Measurements from ENCODE around the gene RAB3GAP1. TPM values are rescaled to one million over a fixed set of nuclear protein-coding genes. Genes with fewer than 3 reads are reported as not detected.
A peak's percentile ranks its signal among the peaks of the same experiment; 100 is the strongest.

Gene RAB3GAP1
- total and polyA plus RNA-seq, 2 of the 4 experiments (the other 2 are of a cell fraction) = 21.2 to 65.8 TPM

DNA sequence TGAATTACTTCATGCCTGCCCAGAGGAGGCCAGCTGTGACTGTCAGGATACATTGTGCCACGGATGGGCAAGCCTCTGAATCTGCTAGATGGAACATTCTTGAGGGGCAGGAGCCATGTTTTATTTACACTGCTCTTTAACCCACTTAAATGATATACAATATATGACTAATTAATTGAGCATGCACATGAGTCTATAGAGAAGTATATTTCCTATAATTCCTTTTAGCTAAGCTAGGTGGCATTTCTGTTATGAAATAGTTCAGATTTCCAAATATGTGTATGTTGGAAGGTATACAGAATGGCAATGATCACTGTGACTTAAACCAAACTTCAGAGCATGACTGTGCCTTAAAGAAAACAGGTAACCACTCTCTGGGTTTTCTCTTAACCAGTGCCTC, 131.7 kb downstream of the RAB3GAP1 start:
- dilution Hi-C loops (cut with HindIII; ENCODE audit: low sequenced_read_pairs, unreplicated experiment) (no loop called here), intact Hi-C loops (cut with micrococcal nuclease) (no loop called here)
- POLR2A ChIA-PET (ENCODE audit: unreplicated experiment) = no interaction called here

More for the DNA sequence above, 131.7 kb downstream of the RAB3GAP1 start:
- H3K36me3 ChIP-seq (ENCODE audit: control insufficient read depth, insufficient read depth, low read length) = 0 out of 2 replicates have a peak, but pooled peaks cover 2% of the 10 kb centered on the region
- H2BK15ac ChIP-seq (ENCODE audit: low read depth, low read length) = no peak overlapping the region
- no peak overlapping the region for H3K14ac ChIP-seq (replicated peaks; ENCODE audit: low read depth, low read length)
- H3K4me1 ChIP-seq (ENCODE audit: control insufficient read depth, insufficient read depth, low read length) = peaks cover 2% of the 10 kb centered on the region; the same call in 1 of the 2 replicates
- no peak overlapping the region for H3K56ac ChIP-seq (ENCODE audit: extremely low read depth, insufficient read depth, low read length)
- H3K4ac ChIP-seq (ENCODE audit: low read depth, low read length) = no peak overlapping the region
- H3K23ac ChIP-seq (ENCODE audit: low read depth, low read length) = peak overlapping the region; percentile 33; the same call in 1 of the 2 replicates
- peak; percentile 69 for ATAC-seq (ENCODE audit: low read depth)
- H2BK120ac ChIP-seq (ENCODE audit: low read depth, low read length) = no peak overlapping the region
- DNase-seq = peak; percentile 33
- H3K9me1 ChIP-seq (ENCODE audit: insufficient read depth, low read length) = peaks cover 5% of the 10 kb centered on the region; the same call in 1 of the 2 replicates
- H3K27me3 ChIP-seq (ENCODE audit: control insufficient read depth, insufficient read depth, low read length) = no peaks in the 10 kb centered on the region
- H3K4me3 ChIP-seq (ENCODE audit: insufficient read depth, low read depth, low read length) = no peak overlapping the region
- CTCF ChIA-PET = no interaction called here
- no peak overlapping the region for H3K4me2 ChIP-seq (ENCODE audit: low read depth, low read length)
- H3K27ac ChIP-seq (ENCODE audit: insufficient read depth, low read length) = no peak overlapping the region
- H4K5ac ChIP-seq (ENCODE audit: low read depth, low read length) = no peak overlapping the region
- no TSS peak for BruUV-seq (replicated peaks)
- no peak overlapping the region for H2BK5ac ChIP-seq (ENCODE audit: low read depth, low read length, poor library complexity, severe bottlenecking)
- no peaks in the 10 kb centered on the region for H3K9me3 ChIP-seq (ENCODE audit: control insufficient read depth, insufficient read depth, low read length)
- no peaks in the 10 kb centered on the region for H3K79me1 ChIP-seq (ENCODE audit: low read depth in 1 of 2, low read length in 2 of 2)
- no CpG with 5 or more reads among the region's 1 CpG for WGBS, 2 experiments (ENCODE audit: extremely low coverage in 2 of 2, insufficient read length in 1 of 2)
- H3K9ac ChIP-seq (ENCODE audit: low read depth, low read length) = no peak overlapping the region
- H2AFZ ChIP-seq (replicated peaks; ENCODE audit: low read length, poor library complexity) = no peak overlapping the region
- no peak overlapping the region for H2BK20ac ChIP-seq (ENCODE audit: low read depth, low read length)
- in situ Hi-C loops (cut with MboI; ENCODE audit: low sequenced_read_pairs) = no loop called here
- TF ChIP-seq FOS (IDR thresholded peaks at IDR 0.05; ENCODE audit: low read depth, low read length) (no peak), MAZ (IDR thresholded peaks at IDR 0.05; ENCODE audit: borderline replicate concordance, low read depth, low read length) (no peak), CEBPB (IDR thresholded peaks at IDR 0.05; ENCODE audit: low read depth, low read length) (no peak), SMC3 (IDR thresholded peaks at IDR 0.05; ENCODE audit: low read depth, low read length) (no peak), MAFK (IDR thresholded peaks at IDR 0.05; ENCODE audit: low read depth, low read length) (no peak), BHLHE40 (IDR thresholded peaks at IDR 0.05; ENCODE audit: low read depth, low read length) (no peak), RFX5 (IDR thresholded peaks at IDR 0.05; ENCODE audit: low read depth, low read length) (no peak), RCOR1 (IDR thresholded peaks at IDR 0.05; ENCODE audit: insufficient replicate concordance, low read length) (no peak), ELK1 (IDR thresholded peaks at IDR 0.05; ENCODE audit: borderline replicate concordance, low read depth, low read length) (no peak), CHD1 (IDR thresholded peaks at IDR 0.05; ENCODE audit: low read depth, low read length) (no peak)
- no peak overlapping the region for H2AK5ac ChIP-seq (ENCODE audit: low read depth, low read length)
- no peak overlapping the region for H4K8ac ChIP-seq (ENCODE audit: low read depth in 2 of 2, low read length in 2 of 2)
- no peak overlapping the region for H4K91ac ChIP-seq (ENCODE audit: insufficient read depth, low read depth, low read length)
- no peak overlapping the region for H3K18ac ChIP-seq (ENCODE audit: low read depth, low read length)
- H2AK9ac ChIP-seq (replicated peaks; ENCODE audit: low read depth, low read length, poor library complexity) = no peak overlapping the region
- no peaks in the 10 kb centered on the region for H4K20me1 ChIP-seq (ENCODE audit: insufficient read depth, low read length)
